Left hindlimb (tissue), 1 donor: Measurements from ENCODE around the gene EEIG1.
"Not testable (repeated sequence)": the region's sequence is repeated elsewhere in the genome, so short reads cannot be mapped to it uniquely, and the experiment has no call there.

ENCODE experiments used
- DNase-seq: peaks from one replicate; pipeline ENCODE4 v3.0.0-alpha.2; 2018

Gene EEIG1

DNA sequence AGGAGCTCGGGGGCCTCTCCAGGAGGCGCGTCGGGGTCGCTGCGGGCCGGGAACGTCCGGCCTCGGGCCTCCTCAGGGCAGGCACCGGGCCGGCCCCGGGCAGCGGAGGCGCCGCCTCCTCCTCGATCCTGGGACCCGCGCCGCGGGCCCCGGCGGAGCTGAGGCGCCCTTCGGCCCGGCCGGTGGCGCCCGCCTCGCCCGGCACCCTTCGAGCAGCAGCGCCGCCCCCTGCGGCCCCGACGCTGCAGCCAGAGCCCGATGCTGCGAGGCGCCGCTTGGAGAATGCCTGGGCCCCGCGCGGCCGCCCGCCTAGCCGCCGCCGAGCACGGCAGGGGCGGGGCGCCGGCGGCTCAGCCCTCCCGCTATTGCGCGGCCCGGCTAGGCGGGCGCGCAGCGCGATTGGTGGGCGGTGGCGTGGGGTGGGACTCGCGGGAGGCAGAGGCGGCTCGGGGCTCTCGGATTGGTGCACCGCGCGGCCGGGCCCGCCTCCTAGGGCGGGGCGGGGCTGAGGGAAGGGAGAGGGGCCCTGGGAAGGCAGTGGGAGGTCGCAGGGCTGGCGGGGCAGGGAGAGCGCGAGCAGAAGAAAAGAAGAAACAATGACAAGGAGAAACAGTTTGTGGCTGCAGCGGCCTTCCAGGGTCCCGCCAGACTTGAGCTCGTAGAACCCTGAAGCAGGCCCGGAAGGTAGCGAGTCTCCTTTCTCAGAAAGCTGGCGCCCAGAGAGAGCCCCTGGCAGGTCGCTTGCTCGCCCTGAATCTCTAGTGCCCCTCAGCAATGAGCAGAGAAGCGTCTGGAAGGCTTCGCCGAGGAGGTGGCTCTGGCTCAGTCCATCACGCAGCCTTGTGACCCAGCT is at the start of gene EEIG1:
EEIG1 (minus strand) TSS at position 284 of the 853 bp plus-strand sequence. CDS start 852 bp downstream, outside the sequence.
- peak; percentile 98 for DNase-seq

DNA sequence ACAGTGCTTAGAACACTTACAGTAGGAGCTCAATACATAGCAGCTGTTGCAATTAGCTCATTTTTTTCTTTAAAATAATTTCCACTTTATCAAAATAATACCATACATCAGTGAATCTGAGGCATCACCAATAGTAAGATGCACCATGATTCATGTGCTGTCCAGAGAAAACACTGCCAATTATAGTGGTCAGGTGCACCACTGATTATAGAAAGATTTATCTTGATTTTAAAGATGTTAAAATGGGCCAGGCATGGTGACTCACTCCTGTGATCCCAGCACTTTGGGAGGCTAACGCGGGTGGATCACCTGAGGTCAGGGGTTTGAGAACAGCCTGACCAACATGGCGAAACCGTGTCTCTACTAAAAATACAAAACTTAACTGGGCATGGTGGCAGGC is 46.9 kb upstream of the EEIG1 start:
- no peak for DNase-seq

DNA sequence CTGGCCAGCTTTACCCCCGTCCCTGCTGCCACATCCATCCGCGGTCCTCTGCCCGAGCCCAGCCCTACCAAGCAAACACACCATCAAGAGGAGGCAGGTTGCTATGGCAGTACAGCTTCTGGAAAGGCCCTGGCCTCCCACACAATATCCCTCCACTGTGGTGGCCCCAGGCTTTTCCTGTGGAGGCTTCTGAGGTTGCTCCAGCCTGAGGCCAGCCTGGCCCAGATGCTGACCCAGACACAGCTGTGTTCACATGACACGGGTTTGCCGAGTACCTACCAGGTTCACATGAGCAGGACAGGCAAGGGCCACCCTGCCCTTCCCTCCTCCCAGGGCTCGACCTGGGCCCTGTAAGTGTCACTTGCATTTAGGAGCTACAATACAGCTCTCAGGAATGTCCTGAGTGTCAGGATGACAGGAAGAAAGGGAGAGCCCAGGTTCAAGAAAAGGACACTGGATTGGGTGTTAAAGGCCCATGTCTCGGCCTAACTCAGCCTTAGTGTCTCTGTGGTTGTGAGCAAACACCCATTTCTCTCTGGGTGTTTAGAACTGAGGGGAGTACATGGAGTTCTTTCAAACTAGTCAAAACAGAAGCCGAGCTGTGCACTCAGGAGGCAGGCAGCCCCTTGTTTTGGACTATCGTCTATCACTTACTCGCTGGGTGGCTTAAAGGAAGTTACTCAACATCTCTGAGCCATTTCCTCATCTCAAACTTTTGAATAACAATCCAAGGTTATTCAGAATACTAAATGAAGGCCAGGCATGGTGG is 46.2 kb upstream of the EEIG1 start:
- no peak for DNase-seq

DNA sequence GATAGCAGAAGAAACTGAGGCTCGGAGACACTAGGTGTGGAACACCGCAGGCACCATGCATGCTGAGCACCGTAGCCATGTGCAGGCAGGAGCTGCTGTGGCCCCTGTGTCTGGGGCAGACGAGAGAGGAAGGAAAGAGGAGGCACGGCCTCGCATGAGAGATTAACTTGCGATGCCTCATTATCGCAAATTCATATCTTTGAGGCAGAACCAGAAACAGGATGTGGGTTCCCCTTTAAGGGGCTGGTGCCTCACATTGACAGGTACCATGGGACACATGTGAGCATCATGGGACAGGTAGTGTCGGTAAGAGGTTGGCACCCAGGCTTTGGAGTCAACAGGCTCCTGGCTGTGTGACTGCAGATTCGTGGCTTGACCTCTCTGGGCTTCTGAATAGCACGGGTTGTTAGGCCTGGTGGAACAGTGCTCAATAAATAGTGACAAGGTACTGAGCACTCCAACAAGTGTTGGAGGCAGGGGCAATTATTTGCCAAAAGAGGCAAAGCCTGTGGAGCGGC is 45.5 kb upstream of the EEIG1 start:
- no peak for DNase-seq

DNA sequence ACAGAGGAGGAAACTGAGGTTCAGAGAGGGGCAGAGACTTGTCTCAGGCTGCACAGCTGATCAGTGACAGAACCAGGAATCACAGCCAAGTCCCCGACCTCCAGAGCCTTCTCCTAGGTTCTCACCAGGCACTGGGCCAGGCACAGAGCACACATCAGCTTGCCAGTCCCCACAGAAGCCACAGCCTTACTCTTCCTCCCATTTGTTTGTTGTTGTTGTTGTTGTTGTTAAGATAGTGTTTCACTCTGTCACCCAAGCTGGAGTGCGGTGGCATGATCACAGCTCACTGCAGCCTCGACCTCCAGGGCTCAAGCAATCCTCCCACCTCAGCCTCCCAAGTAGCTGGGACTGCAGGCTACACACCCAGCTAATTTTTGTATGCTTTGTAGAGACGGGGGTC is 44.9 kb upstream of the EEIG1 start:
- no peak for DNase-seq

DNA sequence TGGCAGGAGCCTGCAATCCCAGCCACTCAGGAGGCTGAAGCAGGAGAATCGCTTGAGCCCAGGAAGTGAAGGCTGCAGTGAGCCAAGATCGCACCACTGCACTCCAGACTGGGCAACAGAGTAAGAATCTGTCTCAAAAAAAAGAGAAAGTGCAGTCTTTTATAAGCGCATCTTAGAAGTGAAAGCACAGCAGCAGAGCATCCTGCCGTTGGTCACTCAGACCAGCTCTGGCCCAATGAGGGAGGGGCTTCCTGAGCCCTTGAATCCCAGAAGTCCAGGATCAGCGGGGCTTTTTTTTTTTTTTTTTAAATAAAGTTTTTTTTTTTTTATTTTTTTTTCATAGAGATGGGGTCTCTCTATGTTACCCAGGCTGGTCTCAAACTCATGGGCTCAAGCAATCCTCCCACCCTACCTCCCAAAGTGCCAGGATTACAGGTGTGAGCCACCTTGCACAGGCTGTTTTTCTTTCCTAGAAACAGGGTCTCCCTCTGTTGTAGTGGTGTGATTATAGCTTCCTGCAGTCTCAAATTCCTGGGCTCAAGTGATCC is 44.0 kb upstream of the EEIG1 start:
- DNase-seq, result no peak

DNA sequence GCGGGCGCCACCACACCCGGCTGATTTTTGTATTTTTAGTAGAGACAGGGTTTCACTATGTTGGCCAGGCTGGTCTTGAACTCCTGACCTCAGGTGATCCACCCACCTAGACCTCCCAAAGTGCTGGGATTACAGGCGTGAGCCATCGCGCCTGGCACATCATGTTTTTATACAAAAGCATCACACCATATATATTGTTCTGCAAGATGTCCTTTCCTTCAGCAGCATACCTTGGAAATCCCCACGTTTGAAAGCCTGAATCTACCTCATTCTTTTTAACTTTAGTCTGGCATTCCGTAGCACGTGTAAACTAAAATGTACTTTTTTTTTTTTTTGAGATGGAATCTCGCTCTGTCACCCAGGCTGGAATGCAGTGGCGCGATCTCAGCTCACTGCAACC is 42.9 kb upstream of the EEIG1 start:
- not testable (repeated sequence) for DNase-seq

DNA sequence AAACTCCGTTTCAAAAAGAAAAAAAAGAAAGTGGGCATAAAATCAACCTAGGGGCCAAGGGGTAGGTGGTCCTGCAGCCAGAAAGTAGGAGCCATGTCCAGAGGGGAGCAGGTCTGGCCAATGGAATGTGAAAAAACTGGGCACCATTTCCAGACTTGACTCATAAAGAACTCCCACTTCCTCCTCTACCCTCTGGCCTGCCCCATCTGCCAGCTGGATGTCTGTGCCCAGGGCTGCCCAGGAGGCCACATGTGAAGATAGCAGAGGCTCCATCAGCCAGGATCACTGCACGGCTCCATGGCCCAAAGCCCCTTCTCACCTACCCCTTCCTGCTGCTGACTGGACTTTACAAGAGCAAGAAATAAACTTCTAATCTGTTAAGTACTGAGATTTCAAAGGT is 42.1 kb upstream of the EEIG1 start:
- DNase-seq, result no peak

DNA sequence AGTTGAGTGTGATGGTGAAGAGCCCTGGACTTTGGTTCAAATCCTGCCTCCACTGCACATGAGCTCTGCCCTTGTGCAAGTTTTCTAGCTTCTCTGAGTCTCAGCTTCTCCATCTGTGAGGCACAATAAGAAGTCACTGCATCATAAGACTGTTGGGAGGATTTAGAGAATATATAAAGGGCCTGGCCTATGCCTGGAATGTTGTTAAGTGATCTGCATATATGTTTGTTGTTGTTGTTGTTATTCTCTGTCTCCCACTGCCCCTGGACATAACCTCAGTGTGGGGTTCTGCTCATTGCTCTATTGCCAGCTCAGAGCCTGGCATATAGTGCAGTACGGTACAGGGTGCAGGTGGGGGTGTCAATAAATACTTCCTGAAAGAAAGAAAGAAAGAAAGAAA is 40.3 kb upstream of the EEIG1 start:
- DNase-seq, result no peak

DNA sequence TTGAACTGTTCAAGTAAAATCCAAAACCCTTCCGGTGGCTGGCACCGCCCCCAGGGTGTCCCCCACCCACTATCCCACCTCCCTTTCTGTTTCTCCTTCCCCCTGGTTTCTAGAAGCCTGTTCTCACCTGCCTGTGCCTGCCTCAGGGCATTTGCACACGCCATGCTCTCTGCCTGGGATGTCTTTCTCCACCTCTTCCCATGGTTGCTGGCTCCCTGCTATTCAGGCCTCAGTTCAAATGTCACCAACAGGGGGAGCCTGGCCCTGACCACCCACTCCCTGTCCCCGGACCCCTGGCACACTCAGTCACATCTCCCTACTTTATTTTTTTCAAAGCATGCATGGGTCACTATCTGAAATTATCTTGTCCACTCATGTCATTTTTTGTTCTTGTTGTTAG is 39.9 kb upstream of the EEIG1 start:
- DNase-seq, result no peak

DNA sequence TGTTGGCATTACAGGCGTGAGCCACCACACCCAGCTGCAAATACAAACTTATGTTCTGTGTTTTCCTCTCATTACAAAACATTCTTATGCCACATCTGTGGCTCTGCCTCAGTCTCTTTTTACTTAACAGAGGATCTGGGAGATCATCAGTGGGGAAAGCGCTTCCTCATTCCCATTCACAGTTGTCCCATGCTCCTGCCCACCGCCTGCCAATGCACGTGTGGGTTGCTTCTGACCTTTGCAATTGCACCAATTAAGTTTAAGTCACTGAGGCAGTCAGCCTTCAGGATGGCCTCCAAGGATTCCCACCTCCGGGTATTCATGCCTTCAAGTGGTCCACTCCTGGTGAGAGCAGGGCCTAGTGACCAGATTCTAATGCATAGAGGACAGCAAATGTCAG is 34.9 kb upstream of the EEIG1 start:
- no peak for DNase-seq

DNA sequence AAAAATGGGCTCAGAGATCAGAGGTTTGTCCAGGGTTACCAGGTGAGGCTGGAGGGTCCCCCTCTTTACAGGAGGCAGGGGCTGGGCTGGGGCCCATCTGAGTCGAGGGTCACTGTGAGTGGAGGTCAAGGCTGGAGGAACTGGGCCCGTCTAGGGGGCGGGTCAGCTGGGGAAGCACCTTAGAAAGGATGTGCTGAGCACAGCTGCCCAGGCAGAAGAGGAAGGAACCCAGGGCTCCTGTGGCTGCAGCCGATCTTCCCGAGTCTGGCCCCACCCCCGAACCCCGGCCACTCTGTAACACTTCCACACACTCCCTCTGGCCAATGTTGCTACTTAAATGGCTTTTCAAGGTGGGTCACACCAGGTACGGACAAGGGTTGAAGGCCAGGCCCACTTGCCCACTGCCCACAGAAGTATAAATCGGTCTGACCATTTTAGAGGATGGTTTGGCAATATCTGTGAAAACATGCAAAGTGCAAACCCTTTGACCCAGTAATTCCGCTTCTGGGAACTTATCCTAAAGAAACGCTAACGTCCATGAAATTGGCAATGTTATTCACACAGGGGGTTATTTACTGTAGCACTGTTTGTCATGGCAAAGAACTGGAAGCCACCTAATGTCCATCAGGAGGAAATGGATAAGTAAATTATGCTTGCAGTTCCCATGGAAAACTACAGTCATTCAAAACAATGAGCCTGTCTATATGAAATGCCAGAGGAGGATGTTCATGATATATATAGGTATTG is 30.5 kb upstream of the EEIG1 start:
- no peak for DNase-seq

DNA sequence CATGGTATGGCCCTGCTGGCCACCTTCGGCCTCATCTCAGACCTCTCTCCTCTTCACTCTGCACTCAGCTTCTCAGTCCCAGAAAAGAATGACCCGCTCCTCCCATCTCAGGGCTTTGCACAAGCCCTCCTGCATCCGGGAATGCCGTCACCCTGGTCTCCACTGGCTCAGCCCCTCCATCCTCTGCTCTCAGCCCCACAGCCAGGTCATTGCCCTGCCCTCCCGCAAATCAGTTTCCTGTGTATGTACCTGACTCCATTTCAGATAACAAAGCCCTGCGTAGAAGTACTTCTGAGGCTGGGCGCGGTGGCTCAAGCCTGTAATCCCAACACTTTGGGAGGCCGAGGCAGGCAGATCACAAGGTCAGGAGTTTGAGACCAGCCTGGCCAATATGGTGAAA is 28.9 kb upstream of the EEIG1 start:
- no peak for DNase-seq

DNA sequence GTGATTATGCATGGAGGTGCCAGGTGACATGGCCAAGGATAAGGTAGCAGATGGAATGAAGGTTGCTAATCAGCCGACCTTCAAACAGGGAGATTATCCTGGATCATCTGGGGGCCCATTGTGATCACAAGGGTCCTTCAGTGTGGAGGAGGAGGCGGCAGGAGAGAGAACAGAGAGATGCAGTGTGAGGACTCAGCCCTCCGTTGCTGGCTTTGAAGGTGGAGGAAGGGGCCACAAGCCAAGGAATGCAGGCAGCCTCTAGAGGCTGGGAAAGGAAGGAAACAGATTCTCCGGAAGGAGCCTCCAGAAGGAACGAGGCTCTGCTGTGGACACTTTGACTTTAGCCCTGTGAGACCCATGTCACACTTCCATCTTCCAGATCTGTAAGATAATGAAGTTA is 27.4 kb upstream of the EEIG1 start:
- DNase-seq, result no peak

DNA sequence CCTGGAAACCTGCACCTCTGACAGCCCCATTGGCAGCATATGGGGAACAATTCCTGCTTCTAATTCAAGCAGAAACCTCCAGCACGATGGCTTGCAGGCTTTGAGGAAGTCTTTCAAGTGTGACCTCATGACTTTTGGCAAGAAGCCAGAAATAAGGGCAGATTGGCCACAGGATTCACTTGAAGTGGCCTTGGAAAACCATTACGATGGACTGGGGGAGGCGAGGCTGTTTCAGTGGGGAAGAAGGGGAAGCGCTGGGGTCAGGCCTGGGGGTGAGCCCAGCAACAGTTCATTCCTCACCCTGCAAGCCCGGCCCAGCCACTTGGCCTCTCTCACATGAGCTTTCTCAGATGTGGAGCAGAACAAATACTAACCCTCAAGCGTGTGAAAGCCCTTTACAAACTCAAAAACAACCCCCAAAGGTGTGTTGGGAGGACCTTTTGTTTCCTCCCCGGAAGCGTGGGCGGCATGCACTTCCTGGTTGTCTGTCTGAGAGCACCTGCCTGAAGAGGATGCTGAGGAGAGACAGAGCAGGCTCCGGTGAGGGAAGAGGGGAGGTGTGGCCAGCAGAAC is 26.9 kb upstream of the EEIG1 start:
- DNase-seq, result peak; percentile 62

DNA sequence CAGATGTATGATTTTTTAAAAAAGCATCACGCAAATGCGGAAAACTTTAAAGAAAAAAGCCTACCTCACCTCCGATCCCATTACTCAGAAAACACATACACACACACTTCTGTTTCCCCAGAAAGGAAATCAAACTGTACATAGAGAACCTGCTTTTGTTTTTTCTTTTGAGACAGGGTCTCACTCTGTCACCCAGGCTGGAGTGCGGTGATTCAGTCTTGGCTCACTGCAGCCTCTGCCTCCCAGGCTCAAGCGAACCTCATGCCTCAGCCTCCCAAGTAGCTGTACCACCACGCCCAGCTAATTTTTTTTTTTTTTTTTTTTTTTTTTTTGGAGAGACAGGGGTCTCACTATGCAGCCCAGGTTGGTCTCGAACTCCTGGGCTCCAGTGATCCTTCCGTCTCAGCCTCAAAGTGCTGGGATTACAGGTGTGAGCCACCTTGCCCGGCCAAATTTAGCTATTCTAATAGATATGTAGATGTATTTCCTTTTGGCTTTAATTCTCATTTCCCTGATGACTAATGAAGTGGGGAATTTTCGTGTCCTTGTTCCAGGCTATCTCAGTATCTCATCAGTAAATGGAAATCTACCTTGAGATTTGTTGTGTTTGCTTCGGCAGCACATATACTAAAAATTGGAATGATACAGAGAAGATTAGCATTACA is 25.7 kb upstream of the EEIG1 start:
- DNase-seq, result no peak

DNA sequence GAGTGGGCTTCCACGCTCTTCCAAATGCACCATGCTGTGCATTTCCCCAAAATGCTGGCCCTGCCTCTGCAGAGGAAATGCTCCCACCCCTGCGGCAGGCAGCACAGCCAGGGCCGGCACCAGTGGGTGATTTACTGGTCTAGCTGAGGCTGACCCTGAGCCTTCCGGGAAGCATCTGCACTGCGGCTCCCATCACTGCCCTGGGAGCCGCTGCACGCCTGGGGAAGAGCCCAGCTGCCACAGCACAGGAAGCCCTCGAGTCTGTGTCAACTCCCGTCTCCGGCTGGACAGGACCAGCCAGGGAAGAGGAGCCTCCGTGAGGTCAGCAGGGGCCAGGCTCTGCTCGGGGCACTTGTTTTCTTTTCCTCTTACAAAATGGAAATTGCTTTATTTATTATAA is 25.1 kb upstream of the EEIG1 start:
- peak; percentile 70 for DNase-seq

DNA sequence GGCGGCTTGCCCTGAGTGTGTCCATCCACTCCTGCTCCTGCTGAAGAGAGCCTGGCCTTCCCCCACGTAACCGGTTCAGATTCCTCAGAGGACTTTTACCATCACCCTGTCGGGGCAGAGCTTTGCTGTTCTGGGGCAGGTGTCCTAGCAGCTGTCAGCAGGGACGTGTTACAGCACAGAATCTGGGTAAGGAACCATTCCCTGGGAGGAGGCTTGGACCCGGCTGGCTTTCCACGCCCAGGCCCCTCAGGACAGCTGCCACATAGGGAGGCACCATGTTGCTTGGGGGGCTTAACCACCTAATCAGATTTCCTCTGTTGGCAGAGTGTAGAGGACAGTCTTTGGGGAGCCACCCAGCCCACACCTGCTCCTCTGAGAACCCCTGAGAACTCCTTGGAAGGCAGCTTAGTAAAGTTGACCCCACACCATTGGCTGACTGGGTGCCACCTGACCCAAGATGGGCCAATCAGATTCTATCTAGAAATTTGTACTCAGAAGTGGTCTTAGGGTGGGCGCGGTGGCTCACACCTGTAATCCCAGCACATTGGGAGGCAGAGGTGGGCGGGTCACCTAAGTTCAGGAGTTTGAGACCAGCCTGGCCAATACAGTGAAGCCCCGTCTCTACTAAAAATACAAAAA is 23.3 kb upstream of the EEIG1 start:
- DNase-seq, result peak; percentile 53

DNA sequence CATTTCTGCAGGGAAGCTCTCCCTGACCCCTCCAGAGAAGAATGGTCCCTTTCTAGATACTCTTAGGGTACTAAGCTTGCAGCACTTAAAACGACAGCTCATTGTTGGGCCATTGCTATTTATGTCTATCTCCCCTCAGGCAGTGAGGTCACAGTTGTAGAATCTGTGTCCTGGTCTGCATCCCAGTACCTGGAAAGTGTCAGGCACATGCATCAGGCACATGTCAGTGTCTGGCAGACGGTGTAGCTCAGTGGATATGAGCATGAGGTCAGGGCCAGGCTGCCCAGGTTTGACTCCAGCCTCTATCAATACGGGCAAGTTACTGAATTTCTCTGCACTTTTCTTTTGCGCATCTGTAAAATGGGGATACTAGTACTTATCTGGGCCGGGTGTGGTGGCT is 22.2 kb upstream of the EEIG1 start:
- no peak for DNase-seq

DNA sequence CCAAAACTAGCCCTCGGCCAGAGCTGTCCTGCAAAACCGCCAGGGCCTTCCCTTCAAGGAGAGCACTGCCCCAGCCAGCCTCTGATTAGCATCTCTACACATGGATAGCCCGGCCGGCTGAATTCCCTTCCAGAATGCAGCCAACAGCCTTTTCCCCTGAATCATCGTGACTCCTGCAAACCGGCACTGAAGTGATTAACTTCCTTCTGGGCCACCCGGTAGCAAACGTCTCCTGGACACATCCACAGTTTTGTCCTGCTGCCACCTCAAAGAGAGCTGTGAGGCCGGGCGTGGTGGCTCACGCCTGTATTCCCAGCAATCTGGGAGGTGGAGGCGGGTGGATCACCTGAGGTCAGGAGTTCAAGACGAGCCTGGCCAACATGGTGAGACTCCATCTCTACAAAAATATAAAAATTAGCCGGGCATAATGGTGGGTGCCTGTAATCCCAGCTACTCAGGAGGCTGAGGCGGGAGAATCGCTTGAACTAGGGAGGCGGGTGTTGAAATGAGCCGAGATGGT is 21.1 kb upstream of the EEIG1 start:
- no peak for DNase-seq

DNA sequence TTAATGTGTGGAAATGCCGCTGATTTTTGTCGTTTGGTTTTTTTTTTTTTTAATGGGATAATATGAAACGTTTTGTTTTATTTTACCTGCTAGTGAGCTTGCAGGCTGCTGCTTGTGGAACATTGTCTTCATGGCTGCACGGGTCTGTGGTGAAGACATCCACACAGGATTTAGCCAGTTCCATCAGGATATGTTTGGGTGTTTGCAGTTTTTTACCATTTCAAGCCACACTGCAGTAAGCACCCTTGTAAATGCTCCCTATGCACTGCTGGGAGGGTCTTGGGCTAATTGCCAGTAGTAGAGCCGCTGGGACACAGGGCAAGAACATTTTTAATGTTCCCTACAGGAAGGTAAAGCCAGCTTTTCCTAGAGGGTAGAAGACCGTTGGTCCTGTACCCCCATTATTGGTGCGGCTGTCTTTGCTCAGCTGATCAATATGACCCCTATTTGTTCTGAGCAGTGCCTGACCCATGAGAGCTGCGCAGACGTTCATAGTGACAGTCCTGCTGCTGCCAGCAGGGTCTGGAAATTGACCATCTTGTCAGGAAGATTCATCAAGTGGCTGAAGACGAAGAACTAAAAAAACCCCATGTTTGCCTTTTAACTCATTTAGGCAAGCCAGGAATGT is 20.5 kb upstream of the EEIG1 start:
- DNase-seq, result no peak
